Esophagus muscularis mucosa (tissue), 3 donors: Measurements from ENCODE around the gene TSEN15.

Source experiments
- POLR2A ChIP-seq: fragments of 450-650 bp; IDR thresholded peaks from one replicate; pipeline ENCODE4 v1.6.1; 2017; ENCODE audit warnings: antibody characterized with exemption, moderate library complexity, mild to moderate bottlenecking, low read depth
- TF ChIP-seq, protein P1 (sequence below), 3 experiments: fragments of 200-600 bp in 2 of 3; fragments of 450-650 bp in 1 of 3; sonication (generic) in 2 of 3; IDR thresholded peaks; one replicate each; pipeline ENCODE4 v1.5.1; 2017 to 2019; ENCODE audit warnings: antibody characterized with exemption in 3 of 3, mild to moderate bottlenecking in 2 of 3, moderate library complexity in 1 of 3

DNA sequence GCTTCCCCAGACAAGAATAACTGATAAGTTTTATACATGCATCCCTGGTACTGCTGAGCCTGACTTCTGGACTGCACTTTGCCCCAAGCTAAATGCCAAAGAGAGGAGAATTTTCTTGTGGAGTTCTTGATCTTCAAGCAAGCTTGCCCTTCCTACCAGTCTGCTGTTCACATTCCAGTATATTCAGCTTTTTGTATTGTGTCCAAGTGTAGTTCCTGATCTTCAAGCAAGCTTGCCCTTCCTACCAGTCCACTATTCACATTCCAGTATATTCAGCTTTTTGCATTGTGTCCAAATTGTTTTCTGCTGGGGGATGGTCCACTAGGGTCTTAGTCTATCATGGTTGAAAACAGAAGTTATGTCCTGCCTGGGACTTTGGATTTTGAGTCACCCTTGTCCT is 894 bp upstream of the TSEN15 start:
- TF ChIP-seq, protein P1, sequence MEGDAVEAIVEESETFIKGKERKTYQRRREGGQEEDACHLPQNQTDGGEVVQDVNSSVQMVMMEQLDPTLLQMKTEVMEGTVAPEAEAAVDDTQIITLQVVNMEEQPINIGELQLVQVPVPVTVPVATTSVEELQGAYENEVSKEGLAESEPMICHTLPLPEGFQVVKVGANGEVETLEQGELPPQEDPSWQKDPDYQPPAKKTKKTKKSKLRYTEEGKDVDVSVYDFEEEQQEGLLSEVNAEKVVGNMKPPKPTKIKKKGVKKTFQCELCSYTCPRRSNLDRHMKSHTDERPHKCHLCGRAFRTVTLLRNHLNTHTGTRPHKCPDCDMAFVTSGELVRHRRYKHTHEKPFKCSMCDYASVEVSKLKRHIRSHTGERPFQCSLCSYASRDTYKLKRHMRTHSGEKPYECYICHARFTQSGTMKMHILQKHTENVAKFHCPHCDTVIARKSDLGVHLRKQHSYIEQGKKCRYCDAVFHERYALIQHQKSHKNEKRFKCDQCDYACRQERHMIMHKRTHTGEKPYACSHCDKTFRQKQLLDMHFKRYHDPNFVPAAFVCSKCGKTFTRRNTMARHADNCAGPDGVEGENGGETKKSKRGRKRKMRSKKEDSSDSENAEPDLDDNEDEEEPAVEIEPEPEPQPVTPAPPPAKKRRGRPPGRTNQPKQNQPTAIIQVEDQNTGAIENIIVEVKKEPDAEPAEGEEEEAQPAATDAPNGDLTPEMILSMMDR (IDR thresholded peaks at IDR 0.05) = no peak
- no peak for TF ChIP-seq POLR2A
